ENCODE data around the gene LYPD6. TPM values are rescaled to one million over a fixed set of nuclear protein-coding genes. Genes with fewer than 3 reads are reported as not detected.

The LYPD6 gene
- total and polyA plus RNA-seq, 5 donors from 2014 or later = not detected

- Histone ChIP-seq H3K4me1 (ENCODE audit: control insufficient read depth, insufficient read depth, low read length, poor library complexity, severe bottlenecking) (no peaks in the 10 kb centered on the region), H3K27me3 (ENCODE audit: control insufficient read depth, insufficient read depth, low read length) (no peaks in the 10 kb centered on the region), H3K27ac (ENCODE audit: insufficient read depth, low read length, poor library complexity, severe bottlenecking) (no peak overlapping the region), H3K36me3 (ENCODE audit: control insufficient read depth, insufficient read depth, low read length) (no peaks in the 10 kb centered on the region), H3K4me3 (ENCODE audit: low read depth, low read length) (no peak overlapping the region), H3K9me3 (ENCODE audit: control insufficient read depth in 2 of 2, low read length in 2 of 2) (no peaks in the 10 kb centered on the region)
- no peak for ATAC-seq (ENCODE audit: low read depth in 2 of 2)
- peaks cover 0 to 4% (median 0%) of the 10 kb centered on the region in 7 donors for H3K9me3 Mint-ChIP-seq
- DNase-seq = no peak
- no peaks in the 10 kb centered on the region for H3K36me3 Mint-ChIP-seq
- no peak overlapping the region for H3K27ac Mint-ChIP-seq
- H3K27me3 Mint-ChIP-seq = no peaks in the 10 kb centered on the region
- no peaks in the 10 kb centered on the region for H3K4me1 Mint-ChIP-seq
- no peak overlapping the region for H3K4me3 Mint-ChIP-seq
Observed at GRCh38 chr2:149442346-149442745, 112.0 kb downstream of the LYPD6 start.

- no peaks in the 10 kb centered on the region for H3K27me3 Mint-ChIP-seq
- H3K36me3 Mint-ChIP-seq = no peaks in the 10 kb centered on the region
- H3K4me1 ChIP-seq (ENCODE audit: control insufficient read depth, insufficient read depth, low read length, poor library complexity, severe bottlenecking) = no peaks in the 10 kb centered on the region
- H3K27ac Mint-ChIP-seq = no peak overlapping the region
- no peak overlapping the region for H3K27ac ChIP-seq (ENCODE audit: insufficient read depth, low read length, poor library complexity, severe bottlenecking)
- DNase-seq = no peak
- no peaks in the 10 kb centered on the region for H3K36me3 ChIP-seq (ENCODE audit: control insufficient read depth, insufficient read depth, low read length)
- H3K4me3 ChIP-seq (ENCODE audit: low read depth, low read length) = no peak overlapping the region
- H3K9me3 ChIP-seq (ENCODE audit: control insufficient read depth in 2 of 2, low read length in 2 of 2) = no peaks in the 10 kb centered on the region
- H3K9me3 Mint-ChIP-seq = peaks cover 0 to 4% (median 0%) of the 10 kb centered on the region in 7 donors
- no peaks in the 10 kb centered on the region for H3K4me1 Mint-ChIP-seq
- H3K27me3 ChIP-seq (ENCODE audit: control insufficient read depth, insufficient read depth, low read length) = no peaks in the 10 kb centered on the region
- no peak for ATAC-seq (ENCODE audit: low read depth in 2 of 2)
- no peak overlapping the region for H3K4me3 Mint-ChIP-seq
Observed at GRCh38 chr2:149443150-149443549, 112.8 kb downstream of the LYPD6 start.

GRCh38 chr2:149446748-149447147, 116.4 kb downstream of the LYPD6 start:
- H3K9me3 Mint-ChIP-seq = peaks cover 0 to 4% (median 0%) of the 10 kb centered on the region in 7 donors
- no peak overlapping the region for H3K4me3 Mint-ChIP-seq
- H3K36me3 ChIP-seq (ENCODE audit: control insufficient read depth, insufficient read depth, low read length) = no peaks in the 10 kb centered on the region
- H3K4me3 ChIP-seq (ENCODE audit: low read depth, low read length) = no peak overlapping the region
- DNase-seq (no peak), ATAC-seq (ENCODE audit: low read depth in 2 of 2) (no peak)
- no peaks in the 10 kb centered on the region for H3K36me3 Mint-ChIP-seq
- no peaks in the 10 kb centered on the region for H3K9me3 ChIP-seq (ENCODE audit: control insufficient read depth in 2 of 2, low read length in 2 of 2)
- no peak overlapping the region for H3K27ac ChIP-seq (ENCODE audit: insufficient read depth, low read length, poor library complexity, severe bottlenecking)
- H3K27me3 Mint-ChIP-seq = no peaks in the 10 kb centered on the region
- H3K4me1 Mint-ChIP-seq = no peaks in the 10 kb centered on the region
- H3K27me3 ChIP-seq (ENCODE audit: control insufficient read depth, insufficient read depth, low read length) = no peaks in the 10 kb centered on the region
- no peak overlapping the region for H3K27ac Mint-ChIP-seq
- no peaks in the 10 kb centered on the region for H3K4me1 ChIP-seq (ENCODE audit: control insufficient read depth, insufficient read depth, low read length, poor library complexity, severe bottlenecking)

GRCh38 chr2:149448315-149448714, 117.9 kb downstream of the LYPD6 start:
- H3K9me3 Mint-ChIP-seq = peaks cover 0 to 4% (median 0%) of the 10 kb centered on the region in 7 donors
- H3K27me3 Mint-ChIP-seq = no peaks in the 10 kb centered on the region
- DNase-seq = no peak

GRCh38 chr2:149449017-149449416, 118.6 kb downstream of the LYPD6 start:
- no peaks in the 10 kb centered on the region for H3K4me1 ChIP-seq (ENCODE audit: control insufficient read depth, insufficient read depth, low read length, poor library complexity, severe bottlenecking)
- ATAC-seq (ENCODE audit: low read depth in 2 of 2) (no peak), DNase-seq (no peak)
- Mint-ChIP-seq H3K27ac (no peak overlapping the region), H3K4me3 (no peak overlapping the region), H3K4me1 (no peaks in the 10 kb centered on the region), H3K27me3 (no peaks in the 10 kb centered on the region), H3K36me3 (no peaks in the 10 kb centered on the region), H3K9me3 (peaks cover 0 to 4% (median 0%) of the 10 kb centered on the region in 7 donors)
- no peak overlapping the region for H3K27ac ChIP-seq (ENCODE audit: insufficient read depth, low read length, poor library complexity, severe bottlenecking)
- no peaks in the 10 kb centered on the region for H3K9me3 ChIP-seq (ENCODE audit: control insufficient read depth in 2 of 2, low read length in 2 of 2)
- H3K4me3 ChIP-seq (ENCODE audit: low read depth, low read length) = no peak overlapping the region
- no peaks in the 10 kb centered on the region for H3K36me3 ChIP-seq (ENCODE audit: control insufficient read depth, insufficient read depth, low read length)
- H3K27me3 ChIP-seq (ENCODE audit: control insufficient read depth, insufficient read depth, low read length) = no peaks in the 10 kb centered on the region

More at GRCh38 chr2:149448315-149448714, 117.9 kb downstream of the LYPD6 start:
- Mint-ChIP-seq H3K4me3 (no peak overlapping the region), H3K36me3 (no peaks in the 10 kb centered on the region), H3K4me1 (no peaks in the 10 kb centered on the region), H3K27ac (no peak overlapping the region)
- Histone ChIP-seq H3K36me3 (ENCODE audit: control insufficient read depth, insufficient read depth, low read length) (no peaks in the 10 kb centered on the region), H3K4me3 (ENCODE audit: low read depth, low read length) (no peak overlapping the region), H3K27me3 (ENCODE audit: control insufficient read depth, insufficient read depth, low read length) (no peaks in the 10 kb centered on the region), H3K27ac (ENCODE audit: insufficient read depth, low read length, poor library complexity, severe bottlenecking) (no peak overlapping the region), H3K4me1 (ENCODE audit: control insufficient read depth, insufficient read depth, low read length, poor library complexity, severe bottlenecking) (no peaks in the 10 kb centered on the region), H3K9me3 (ENCODE audit: control insufficient read depth in 2 of 2, low read length in 2 of 2) (no peaks in the 10 kb centered on the region)
- ATAC-seq (ENCODE audit: low read depth in 2 of 2) = no peak

GRCh38 chr2:149451417-149452165, 121.2 kb downstream of the LYPD6 start:
- Mint-ChIP-seq H3K27ac (no peak overlapping the region), H3K4me3 (no peak overlapping the region), H3K36me3 (no peaks in the 10 kb centered on the region), H3K27me3 (no peaks in the 10 kb centered on the region), H3K4me1 (peaks cover 0 to 2% (median 0%) of the 10 kb centered on the region in 4 donors), H3K9me3 (peaks cover 0 to 4% (median 0%) of the 10 kb centered on the region in 7 donors)
- no peak for DNase-seq
- no peak overlapping the region for H3K27ac ChIP-seq (ENCODE audit: insufficient read depth, low read length, poor library complexity, severe bottlenecking)
- no peaks in the 10 kb centered on the region for H3K36me3 ChIP-seq (ENCODE audit: control insufficient read depth, insufficient read depth, low read length)
- ATAC-seq (ENCODE audit: low read depth in 2 of 2) = no peak
- no peaks in the 10 kb centered on the region for H3K27me3 ChIP-seq (ENCODE audit: control insufficient read depth, insufficient read depth, low read length)
- H3K9me3 ChIP-seq (ENCODE audit: control insufficient read depth in 2 of 2, low read length in 2 of 2) = no peaks in the 10 kb centered on the region
- H3K4me3 ChIP-seq (ENCODE audit: low read depth, low read length) = no peak overlapping the region
- H3K4me1 ChIP-seq (ENCODE audit: control insufficient read depth, insufficient read depth, low read length, poor library complexity, severe bottlenecking) = no peaks in the 10 kb centered on the region

- H3K4me1 Mint-ChIP-seq = peaks cover 0 to 2% (median 0%) of the 10 kb centered on the region in 4 donors
Observed at GRCh38 chr2:149456285-149456684, 125.9 kb downstream of the LYPD6 start.

GRCh38 chr2:149458502-149458901, 128.1 kb downstream of the LYPD6 start:
- H3K27ac Mint-ChIP-seq = no peak overlapping the region
- H3K9me3 Mint-ChIP-seq = peaks cover 0 to 33% (median 6%) of the 10 kb centered on the region in 7 donors
- Histone ChIP-seq H3K27ac (ENCODE audit: insufficient read depth, low read length, poor library complexity, severe bottlenecking) (no peak overlapping the region), H3K27me3 (ENCODE audit: control insufficient read depth, insufficient read depth, low read length) (no peaks in the 10 kb centered on the region), H3K4me3 (ENCODE audit: low read depth, low read length) (no peak overlapping the region), H3K4me1 (ENCODE audit: control insufficient read depth, insufficient read depth, low read length, poor library complexity, severe bottlenecking) (no peaks in the 10 kb centered on the region), H3K9me3 (ENCODE audit: control insufficient read depth in 2 of 2, low read length in 2 of 2) (peaks cover 0 to 9% of the 10 kb centered on the region in 2 experiments), H3K36me3 (ENCODE audit: control insufficient read depth, insufficient read depth, low read length) (no peaks in the 10 kb centered on the region)
- H3K4me3 Mint-ChIP-seq = no peak overlapping the region
- H3K4me1 Mint-ChIP-seq = peaks cover 0 to 2% (median 0%) of the 10 kb centered on the region in 4 donors
- H3K36me3 Mint-ChIP-seq = no peaks in the 10 kb centered on the region
- peaks cover 4% of the 10 kb centered on the region for H3K27me3 Mint-ChIP-seq
- ATAC-seq (ENCODE audit: low read depth in 2 of 2) (no peak), DNase-seq (no peak)

More at GRCh38 chr2:149456285-149456684, 125.9 kb downstream of the LYPD6 start:
- Histone ChIP-seq H3K27me3 (ENCODE audit: control insufficient read depth, insufficient read depth, low read length) (no peaks in the 10 kb centered on the region), H3K36me3 (ENCODE audit: control insufficient read depth, insufficient read depth, low read length) (no peaks in the 10 kb centered on the region), H3K9me3 (ENCODE audit: control insufficient read depth in 2 of 2, low read length in 2 of 2) (peaks cover 0 to 5% of the 10 kb centered on the region in 2 experiments), H3K4me1 (ENCODE audit: control insufficient read depth, insufficient read depth, low read length, poor library complexity, severe bottlenecking) (no peaks in the 10 kb centered on the region), H3K4me3 (ENCODE audit: low read depth, low read length) (no peak overlapping the region), H3K27ac (ENCODE audit: insufficient read depth, low read length, poor library complexity, severe bottlenecking) (no peak overlapping the region)
- peaks cover 0 to 28% (median 5%) of the 10 kb centered on the region in 7 donors for H3K9me3 Mint-ChIP-seq
- no peak for ATAC-seq (ENCODE audit: low read depth in 2 of 2)
- DNase-seq = peak in 1 of 3 donors; percentile 2
- H3K27ac Mint-ChIP-seq = no peak overlapping the region
- no peaks in the 10 kb centered on the region for H3K36me3 Mint-ChIP-seq
- H3K4me3 Mint-ChIP-seq = no peak overlapping the region
- H3K27me3 Mint-ChIP-seq = peaks cover 4% of the 10 kb centered on the region

All from CD4-positive, CD25-positive, alpha-beta regulatory T cell (primary cell).